Activated CD8-positive, alpha-beta memory T cell treated with anti-CD3 and anti-CD28 coated beads, Interleukin-2, amount 50 U/mL, for 1 hour (primary cell): Measurements from ENCODE around the gene RPH3AL.
"Not testable (repeated sequence)": the region's sequence is repeated elsewhere in the genome, so short reads cannot be mapped to it uniquely, and the experiment has no call there.

Experiments used
- DNase-seq: peaks from one replicate; pipeline ENCODE4 v3.0.0-alpha.2; 2020; ENCODE audit errors: extremely low read depth

RPH3AL gene

DNA sequence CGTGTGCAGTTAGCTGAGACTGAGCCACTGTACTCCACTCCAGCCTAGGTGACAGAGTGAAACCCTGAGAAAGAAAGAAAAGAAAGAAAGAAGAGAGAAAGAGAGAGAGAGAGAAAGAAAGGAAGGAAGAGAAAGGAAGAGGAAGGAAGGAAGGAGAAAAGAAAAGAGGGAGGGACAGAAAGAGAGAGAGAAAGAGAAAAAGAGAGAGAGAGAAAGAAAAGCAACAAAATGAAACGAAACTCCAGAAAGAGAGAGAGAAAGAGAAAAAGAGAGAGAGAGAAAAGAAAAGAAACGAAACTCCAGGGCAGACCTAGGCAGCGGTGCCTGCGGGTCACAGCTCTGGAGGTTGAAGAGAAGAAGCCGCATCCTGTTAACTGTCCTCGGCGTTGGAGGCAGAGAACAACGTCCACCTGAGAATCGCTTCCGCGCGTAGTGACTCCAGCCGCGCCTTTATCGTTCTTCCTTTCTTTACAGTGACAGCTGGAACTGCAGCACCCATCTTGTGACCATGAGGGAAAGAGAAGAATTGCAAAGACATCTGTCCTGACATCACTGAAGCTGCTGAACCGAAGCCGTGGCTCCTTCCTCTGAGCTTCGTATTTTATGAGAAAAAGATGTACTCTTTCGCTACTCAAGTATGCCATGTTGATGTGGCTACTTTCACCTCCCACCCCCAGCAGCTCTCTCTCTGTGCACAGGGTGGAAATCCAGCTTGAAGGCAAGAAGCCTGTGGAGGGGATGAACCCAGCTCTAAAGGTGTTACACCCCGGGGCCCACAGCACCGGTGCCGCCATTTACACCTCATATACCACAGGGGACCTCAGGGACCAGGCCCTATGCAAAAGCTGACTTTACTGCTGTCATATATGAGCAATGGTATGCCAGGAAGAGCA, 114.3 kb downstream of the RPH3AL start:
- DNase-seq = no peak

DNA sequence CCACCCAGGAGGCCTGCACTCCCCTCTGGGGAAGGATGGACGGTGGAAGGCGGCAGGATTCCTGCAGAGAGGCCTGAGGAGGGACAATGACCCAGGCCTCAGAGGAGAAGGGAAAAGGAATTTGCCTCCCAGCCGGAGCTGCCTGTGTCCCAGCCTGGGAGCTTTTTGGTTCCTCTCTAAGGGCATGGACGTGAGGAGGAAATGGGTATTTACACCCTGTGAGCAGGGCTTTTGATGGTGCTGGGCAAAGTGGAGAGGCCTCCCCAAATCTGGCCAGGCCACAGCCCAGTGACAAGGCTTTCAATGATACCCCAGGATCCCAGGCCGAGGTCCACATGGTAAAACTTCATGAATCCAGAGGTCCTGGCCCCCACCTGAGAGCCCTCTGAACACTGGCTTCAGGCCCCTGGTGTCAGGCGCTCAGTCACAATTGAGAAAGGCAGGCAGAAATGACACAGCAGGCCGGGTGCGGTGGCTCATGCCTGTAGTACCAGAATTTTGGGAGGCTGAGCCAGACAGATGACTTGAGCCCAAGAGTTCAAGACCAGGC, 115.1 kb downstream of the RPH3AL start:
- DNase-seq = no peak

DNA sequence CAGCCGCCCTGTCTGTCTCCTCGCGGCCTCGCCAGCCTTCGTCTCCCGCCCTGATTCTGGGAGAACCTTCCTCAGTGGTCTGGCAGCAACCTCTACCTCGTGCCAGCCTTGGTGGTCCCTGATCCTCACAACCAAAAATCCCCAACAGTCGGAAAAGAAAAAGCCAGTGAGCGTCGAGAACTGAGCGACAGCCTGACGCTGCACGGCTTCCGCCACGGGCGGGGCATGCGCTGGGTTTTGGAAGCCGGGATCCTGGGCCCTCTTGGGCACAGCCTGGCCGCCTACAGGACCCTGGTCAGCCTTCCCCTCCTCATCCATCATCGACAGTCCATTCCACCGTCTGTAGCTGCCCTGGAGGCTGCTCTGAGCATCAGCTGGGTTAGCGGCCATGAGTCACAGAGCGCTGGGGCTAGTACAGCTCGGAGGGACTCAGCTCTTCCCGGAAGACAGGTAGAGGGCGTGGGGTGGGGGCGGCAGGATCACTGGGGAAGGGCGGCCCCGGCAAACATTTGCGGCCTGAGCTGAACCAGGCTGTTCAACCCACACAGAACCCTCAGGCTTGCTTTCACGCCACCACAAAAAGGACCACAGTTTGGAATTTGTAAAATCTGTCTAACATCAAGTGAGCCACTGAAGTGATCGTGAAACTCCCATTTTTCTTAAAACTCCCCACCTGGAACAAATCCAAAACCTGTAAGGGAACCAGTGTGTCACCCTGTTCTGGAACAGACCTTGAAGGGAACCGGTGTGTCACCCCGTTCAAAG, 115.8 kb downstream of the RPH3AL start:
- no peak for DNase-seq

DNA sequence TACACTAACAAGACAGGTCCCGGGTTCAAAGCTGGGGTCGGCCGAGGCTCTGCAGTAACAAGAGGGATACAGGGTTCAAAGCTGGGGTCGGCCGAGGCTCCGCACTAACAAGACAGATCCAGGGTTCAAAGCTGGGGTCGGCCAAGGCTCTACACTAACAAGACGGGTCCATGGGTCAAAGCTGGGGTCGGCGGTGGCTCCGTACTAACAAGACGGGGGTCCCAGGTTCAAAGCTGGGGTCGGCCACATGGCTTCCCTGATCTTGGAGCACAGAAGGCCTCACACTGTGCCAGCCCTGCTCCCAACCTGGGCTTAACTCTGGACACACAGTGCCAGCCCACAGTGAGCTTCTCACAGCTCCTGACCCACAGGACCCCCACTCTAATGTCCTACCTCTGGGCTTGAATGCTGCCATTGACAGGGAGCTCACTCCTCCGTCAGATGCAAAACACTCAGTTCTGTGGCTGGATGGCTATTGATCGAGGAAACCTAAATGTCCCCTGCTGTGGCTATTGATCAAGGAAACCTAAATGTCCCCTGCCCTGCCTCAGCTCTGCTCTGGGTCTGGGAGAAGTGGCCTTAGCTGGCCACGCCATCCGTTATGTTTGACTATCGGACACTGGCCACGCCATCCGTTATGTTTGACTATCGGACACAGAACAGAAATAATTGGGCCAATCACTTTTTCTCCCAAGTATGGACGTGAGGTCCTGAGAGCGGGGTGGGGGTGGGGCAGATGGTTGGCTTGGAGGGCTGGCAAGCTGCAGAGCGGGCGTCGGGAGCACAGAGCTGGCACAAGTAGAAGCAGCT, 116.6 kb downstream of the RPH3AL start:
- no peak for DNase-seq

DNA sequence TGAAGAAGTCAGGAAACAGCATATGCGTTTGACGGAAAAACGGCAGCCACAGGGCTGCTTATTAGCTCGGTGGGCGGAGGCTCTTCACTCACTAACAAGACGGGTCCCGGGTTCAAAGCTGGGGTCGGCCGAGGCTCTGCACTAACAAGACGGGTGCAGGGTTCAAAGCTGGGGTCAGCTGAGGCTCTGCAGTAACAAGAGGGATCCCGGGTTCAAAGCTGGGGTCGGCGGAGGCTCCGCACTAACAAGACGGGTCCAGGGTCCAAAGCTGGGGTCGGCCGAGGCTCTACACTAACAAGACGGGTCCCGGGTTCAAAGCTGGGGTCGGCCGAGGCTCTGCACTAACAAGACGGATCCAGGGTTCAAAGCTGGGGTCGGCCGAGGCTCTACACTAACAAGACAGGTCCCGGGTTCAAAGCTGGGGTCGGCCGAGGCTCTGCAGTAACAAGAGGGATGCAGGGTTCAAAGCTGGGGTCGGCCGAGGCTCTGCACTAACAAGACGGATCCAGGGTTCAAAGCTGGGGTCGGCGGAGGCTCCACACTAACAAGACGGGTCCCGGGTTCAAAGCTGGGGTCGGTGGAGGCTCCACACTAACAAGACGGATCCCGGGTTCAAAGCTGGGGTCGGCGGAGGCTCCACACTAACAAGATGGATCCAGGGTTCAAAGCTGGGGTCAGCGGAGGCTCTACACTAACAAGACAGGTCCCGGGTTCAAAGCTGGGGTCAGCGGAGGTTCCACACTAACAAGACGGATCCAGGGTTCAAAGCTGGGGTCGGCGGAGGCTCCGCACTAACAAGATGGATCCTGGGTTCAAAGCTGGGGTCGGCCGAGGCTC, 117.4 kb downstream of the RPH3AL start:
- DNase-seq = not testable (repeated sequence)

DNA sequence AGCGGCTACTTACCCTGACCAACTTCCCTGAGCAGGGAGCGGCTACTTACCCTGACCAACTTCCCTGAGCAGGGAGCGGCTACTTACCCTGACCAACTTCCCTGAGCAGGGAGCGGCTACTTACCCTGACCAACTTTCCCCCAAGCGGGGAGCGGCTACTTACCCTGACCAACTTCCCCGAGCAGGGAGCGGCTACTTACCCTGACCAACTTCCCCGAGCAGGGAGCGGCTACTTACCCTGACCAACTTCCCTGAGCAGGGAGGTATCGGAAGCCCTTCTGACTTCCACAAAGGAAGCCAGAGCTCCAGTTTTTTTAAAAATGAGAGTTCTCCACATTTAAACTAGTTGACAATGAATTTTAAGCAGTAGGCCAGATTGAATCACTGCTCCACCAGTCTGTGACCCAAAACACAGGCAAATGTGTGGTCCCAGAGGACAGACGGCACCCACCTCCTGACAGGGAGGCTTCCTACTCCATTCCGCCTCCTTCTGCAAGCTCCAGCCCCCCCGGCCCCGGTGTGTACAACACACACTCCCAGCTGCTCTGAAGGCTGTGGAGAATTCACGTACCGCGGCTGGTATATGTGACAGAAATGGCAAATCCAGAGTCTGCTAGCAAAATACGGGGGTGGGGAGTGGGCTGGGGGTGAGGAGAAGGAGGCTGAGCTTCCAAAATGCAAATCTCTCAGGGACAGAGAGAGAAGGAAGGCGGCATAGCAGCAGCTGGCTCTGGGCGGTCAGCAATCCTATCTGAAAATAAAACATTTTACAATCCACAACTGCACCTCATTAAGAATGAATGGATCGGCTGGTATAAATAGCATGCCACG, 118.2 kb downstream of the RPH3AL start:
- not testable (repeated sequence) for DNase-seq

DNA sequence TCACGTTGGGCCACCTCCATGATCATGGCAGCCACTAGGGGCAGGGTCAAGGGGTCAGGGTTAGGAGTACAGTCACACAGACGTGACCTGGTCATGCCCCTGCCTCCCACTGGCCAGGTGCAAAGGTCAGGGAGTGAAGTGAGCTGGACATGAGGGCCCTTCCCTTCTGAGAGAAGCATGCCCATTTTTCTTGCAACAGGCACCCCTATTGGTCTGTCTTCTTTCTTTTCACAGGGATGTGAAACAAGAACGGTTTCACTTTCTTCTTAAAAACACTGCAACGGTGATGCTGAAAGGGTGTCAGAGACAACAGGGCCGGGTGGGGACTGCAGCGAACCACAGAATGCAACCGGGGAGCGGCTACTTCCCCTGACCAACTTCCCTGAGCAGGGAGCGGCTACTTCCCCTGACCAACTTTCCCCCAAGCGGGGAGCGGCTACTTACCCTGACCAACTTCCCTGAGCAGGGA, 119.1 kb downstream of the RPH3AL start:
- DNase-seq = no peak

DNA sequence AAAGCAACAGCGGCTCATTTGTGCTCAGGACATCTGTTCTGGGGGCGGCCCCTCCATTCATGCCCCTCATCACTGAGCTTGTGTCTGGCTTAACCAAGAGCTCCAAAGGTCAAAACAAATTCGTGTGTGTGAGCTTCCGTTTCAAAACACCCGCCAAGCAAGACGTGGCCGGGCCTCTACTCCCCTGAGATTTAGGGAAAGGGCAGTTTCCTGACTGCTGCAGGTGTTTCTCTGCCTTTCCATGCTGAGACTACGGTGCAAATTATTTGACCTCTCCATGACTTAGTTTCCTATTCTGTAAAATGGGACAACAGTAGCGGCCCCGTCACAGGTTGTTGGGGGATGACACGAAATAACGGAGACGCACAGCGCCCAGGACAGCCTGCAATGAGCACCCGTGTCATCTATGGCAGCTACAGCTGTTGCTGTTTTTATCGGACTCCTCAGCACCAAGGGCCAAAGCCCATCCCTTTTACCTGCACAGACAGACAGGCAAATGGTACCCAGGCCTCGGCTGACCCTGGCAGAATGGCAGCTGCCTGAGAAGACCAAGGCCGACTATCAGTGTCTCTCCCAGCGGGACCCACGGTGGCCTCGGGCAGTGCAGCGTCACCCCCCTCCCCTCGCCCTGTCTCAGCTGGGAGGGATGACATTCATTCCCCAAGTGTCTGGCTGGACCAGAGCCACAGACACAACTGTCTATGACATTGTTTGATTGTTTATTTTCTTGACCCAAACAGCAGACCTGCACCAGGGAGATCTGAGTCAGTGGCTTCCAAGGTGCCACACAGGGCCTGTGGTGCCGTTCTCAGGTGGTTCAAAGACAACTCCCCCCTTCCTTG, 120.4 kb downstream of the RPH3AL start:
- DNase-seq = no peak

DNA sequence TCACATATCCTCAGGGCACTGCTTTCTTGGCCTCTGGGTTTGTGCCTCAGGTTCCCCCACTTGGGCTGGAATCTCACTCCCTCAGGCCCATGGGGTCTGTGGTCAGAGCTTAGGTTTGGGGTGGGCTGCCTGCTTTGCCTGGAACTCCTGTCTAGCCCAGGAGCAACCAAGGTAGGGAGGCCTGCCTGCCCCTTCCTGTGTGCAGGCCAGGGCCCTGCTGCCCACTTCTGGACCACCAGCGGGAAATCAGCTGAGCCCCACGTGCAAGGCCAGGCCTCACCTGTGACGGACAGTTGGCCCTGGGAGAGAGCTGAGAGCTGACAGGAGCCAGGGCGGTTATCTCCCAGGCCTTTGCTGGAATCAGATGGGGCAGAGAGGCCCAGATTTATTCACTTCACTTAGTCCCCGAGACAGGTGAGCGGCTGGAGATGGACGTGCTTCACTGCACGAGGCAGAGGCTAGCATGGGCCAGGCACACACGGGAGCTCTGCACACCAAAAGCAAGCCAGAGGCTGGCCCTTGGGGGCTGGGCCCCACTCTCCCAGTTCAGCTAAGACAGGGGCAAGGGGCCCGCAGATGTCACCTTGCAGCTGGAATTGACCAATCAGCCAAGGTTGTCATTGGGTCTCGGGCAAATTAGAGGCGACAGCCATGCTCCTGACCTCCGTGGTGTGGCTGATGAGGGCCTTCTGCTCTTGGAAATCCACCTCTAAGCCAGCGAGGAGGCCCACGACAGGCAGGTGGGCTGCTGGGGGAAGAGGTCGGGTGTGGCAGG, 121.2 kb downstream of the RPH3AL start:
- DNase-seq = no peak

DNA sequence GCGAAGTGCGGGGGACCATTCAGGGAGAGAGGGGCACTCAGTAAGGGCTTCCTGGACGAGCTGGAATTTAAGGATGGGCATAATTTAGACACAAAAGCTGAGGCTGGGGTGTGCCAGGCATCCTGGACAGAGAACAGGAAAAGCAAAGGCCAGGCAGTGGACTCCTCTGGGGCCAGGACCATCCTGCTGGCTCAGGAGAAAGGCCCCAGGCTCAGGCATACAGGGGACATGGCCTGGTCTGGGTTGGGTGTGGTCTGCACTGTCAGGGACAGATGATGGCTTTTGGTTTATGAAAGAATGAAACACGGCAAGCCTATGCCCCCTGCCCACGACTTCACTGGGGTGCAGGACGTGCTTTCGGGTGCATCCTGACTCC, 122.2 kb downstream of the RPH3AL start:
- no peak for DNase-seq

DNA sequence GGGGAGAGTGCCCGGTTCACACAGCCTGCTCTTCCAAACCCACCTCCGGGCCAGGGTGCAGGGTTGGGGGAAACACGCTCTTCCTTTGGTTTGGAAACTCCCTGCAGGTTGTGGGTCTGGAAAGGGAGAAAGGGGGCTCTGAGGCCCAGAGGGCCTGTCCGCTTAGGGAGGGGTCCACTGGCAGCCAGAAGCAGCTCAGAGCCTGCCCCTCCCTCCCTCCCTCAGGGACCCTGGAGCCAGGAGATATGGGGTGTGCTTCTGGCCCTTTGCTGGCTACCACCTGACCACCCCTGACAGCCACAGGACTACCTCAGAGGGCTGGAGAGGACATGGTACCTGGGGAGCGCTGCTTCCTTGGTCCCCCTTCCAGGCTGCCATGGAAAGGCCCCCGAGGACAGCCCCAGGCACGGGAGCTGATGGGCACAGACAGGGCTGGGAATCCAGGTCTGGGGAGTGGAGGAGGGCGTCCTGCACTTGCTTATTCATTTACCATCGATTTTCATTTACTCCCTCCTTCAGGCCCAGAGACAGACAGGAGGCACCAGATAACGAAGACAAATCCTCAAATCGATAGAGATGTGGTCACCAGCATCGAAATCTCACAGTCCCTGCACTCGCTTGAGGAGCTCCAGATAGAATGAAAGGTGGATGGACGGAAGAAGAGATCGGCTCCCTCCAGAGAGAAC, 122.8 kb downstream of the RPH3AL start:
- DNase-seq = no peak

DNA sequence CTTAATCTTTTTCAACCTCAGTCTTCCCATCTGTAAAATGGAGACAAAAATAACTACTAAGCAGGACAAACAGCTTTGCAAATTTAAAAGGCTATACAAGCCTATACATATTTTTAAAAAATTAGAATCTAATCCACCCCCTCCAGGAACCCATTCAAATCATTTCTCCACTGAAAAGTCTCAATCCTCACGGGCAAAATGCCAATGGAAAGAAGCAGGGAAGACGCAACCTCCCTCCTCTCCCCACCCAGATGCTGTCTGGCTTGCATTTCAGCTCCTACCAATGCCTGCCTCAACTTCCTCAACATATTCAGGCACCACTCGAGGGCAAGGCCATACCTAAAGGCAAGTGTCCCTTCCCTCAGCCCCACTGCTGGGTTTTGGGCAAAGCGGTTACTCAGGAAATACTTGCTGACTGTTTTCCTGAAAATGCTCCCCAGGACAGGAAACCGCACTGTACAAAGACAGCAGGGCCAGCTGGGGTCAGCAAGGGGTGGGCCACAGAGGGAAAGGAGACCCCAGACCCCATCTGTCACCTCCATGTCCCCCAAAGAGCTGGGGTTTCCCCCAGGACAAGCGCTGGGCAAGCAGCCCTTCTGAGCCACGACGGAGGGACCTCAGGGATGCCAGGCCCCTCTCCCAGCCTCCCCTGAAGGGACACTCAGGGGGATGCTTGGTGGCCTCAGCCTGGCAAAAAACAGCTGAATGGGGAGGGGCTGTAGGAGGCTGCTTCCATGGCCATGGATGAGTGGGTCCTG, 123.5 kb downstream of the RPH3AL start:
- no peak for DNase-seq

DNA sequence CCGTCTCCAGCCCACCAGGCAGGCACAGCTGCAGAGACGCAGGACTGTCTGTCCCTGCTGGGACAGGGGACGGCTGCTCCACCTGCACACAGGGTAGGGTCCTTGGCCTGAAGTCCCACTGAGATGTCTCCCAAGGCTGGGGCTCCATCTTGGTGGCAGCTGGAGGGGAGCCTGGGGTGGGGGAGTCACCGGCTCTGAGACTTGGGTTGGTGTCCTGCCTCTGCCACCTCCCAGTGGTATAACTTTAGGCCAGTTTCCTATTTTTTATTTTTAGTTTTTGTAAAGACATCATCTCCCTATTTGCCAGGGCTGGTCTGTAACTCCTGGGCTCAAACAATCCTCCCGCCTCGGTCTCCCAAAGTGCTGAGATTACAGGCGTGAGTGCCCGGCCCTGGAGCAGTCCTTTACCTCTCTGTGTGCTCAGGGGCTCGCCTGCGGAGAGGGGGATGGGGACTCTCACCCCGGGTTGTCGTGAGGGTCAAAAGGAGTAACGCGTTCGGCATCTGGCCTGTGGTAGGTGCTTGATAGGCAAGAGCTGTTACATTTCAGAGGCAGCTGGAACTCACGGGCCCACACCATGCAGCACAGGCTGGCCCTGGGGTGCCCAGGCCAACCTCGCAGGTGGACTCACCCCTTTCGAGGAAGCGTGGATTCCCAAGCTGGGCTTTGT, 124.5 kb downstream of the RPH3AL start:
- no peak for DNase-seq

DNA sequence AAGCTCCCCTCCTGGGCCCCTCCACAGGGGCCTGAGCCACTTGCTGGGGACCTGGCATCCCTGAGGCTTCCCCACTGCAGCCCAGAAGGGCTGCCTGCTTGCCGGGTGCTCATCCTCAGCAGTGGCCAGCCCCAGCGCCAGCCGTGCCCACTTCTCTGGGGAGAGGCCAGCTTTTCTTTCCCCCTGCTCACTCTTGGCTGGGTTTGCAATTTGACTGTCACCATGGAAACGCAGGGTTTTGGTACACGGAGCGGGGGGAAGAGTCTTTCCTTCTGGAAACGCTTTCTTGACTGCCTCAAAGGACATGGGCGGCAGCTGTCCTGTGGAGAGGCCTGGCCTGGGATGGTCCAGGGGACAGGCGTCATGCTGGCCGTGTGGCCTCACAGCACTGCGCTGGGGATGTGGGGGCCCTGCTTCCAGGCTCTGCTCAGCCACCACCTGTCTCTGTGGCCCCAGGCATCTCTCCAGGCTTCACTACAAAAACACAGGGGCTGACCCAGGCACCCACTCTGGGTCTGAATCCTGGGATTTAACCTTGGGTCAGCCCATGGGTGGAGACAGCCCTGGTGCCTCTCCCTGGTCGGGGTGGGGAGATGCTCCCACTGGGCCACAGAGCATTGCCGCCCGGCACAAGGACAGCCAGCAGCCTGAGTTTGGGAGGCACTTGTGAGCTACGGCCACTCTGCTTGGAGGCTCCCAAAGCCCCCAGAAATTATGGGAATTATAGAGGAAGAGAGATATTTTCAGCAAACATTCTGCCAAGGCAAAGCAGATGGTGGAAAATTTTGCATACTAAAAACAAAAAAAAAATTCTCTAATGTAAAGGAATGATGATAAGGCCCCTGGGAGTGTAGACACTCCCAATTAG, 125.3 kb downstream of the RPH3AL start:
- DNase-seq = no peak
